ENCODE results near the gene HPS1. TPM values are rescaled to one million over a fixed set of nuclear protein-coding genes. Genes with fewer than 3 reads are reported as not detected.

The HPS1 gene
- total and polyA plus RNA-seq, 2 of the 8 experiments (the other 6 are each of a cell fraction or from before 2014, with no cell fraction given): 38.7 to 61.7 TPM

DNA sequence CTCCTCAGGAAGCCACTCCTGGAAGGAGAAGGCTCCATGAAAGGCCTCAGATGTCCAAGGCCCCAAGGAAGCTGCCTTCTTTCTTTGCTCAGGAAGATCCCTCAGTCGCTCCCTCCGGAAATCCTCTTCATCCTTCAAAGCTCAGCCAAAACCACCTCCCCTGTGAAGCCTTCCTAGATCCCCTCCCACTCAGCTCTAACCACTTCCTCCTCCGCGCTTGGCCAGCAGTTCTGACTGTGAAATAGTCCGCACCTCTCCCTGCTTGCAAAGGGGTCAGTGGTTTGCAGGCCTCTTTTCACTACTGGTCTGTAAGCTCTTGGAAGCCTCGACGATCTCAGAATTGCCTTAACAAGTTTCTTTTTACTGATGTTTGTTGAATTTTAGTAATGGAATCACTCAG is 55.7 kb downstream of the HPS1 start (continued):
- TF ChIP-seq EGR1 (IDR thresholded peaks at IDR 0.05; ENCODE audit: borderline replicate concordance, low read depth, low read length) (no peak), KDM1A (IDR thresholded peaks at IDR 0.05; ENCODE audit: borderline replicate concordance, low read length) (no peak)

Measured in H1 (cell line).